Loucy (cell line): ENCODE results near the gene ATAT1.
A peak's percentile ranks its signal among the peaks of the same experiment; 100 is the strongest.

Experiments used
- H2AFZ ChIP-seq: fragments of 200-600 bp; sonication (generic); 2 replicates; pipeline ENCODE4 v1.6.0; 2016; ENCODE audit warnings: antibody characterized with exemption, mild to moderate bottlenecking, low read length, moderate library complexity
- H3F3A ChIP-seq: fragments of 200-600 bp; 2 replicates; pipeline ENCODE4 v1.6.0; 2016; ENCODE audit warnings: antibody characterized with exemption, low read depth, mild to moderate bottlenecking
- H3K27me3 ChIP-seq: fragments of 200-600 bp; sonication (generic); 2 replicates; pipeline ENCODE4 v1.6.1; 2014; ENCODE audit warnings: low read length, mild to moderate bottlenecking; ENCODE audit not compliant: insufficient read depth, poor library complexity, severe bottlenecking
- H3K36me3 ChIP-seq: fragments of 200-600 bp; sonication (generic); 2 replicates; pipeline ENCODE4 v1.6.1; 2016; ENCODE audit warnings: low read length; ENCODE audit not compliant: insufficient read depth
- H3K4me1 ChIP-seq: fragments of 200-600 bp; sonication (generic); 2 replicates; pipeline ENCODE4 v1.5.1; 2014; ENCODE audit warnings: low read length, mild to moderate bottlenecking; ENCODE audit not compliant: insufficient read depth, poor library complexity, severe bottlenecking
- H3K4me2 ChIP-seq: fragments of 200-600 bp; sonication (generic); 2 replicates; pipeline ENCODE4 v1.6.0; 2014; ENCODE audit warnings: antibody characterized with exemption, low read length, low read depth, mild to moderate bottlenecking; ENCODE audit not compliant: poor library complexity, severe bottlenecking
- H3K4me3 ChIP-seq: fragments of 200-600 bp; sonication (generic); 2 replicates; pipeline ENCODE4 v1.5.1; 2014; ENCODE audit warnings: low read length, mild to moderate bottlenecking, mixed read lengths; ENCODE audit not compliant: poor library complexity, severe bottlenecking
- H3K79me2 ChIP-seq: fragments of 200-600 bp; sonication (generic); 2 replicates; pipeline ENCODE4 v1.6.1; 2014; ENCODE audit warnings: low read length; ENCODE audit not compliant: insufficient read depth
- H3K9ac ChIP-seq: fragments of 200-600 bp; sonication (generic); 2 replicates; pipeline ENCODE4 v1.6.0; 2014; ENCODE audit warnings: mild to moderate bottlenecking, low read depth, low read length, moderate library complexity; ENCODE audit not compliant: poor library complexity, severe bottlenecking
- H3K9me2 ChIP-seq: fragments of 200-600 bp; sonication (generic); replicated peaks from 2 replicates; pipeline ENCODE4 v1.6.1; 2016; ENCODE audit warnings: low read depth, low read length, mixed read lengths
- H3K9me3 ChIP-seq: fragments of 200-600 bp; sonication (generic); 2 replicates; pipeline ENCODE4 v1.6.1; 2014; ENCODE audit warnings: mild to moderate bottlenecking, antibody characterized with exemption, low read length, low read depth; ENCODE audit not compliant: insufficient read depth
- H4K20me1 ChIP-seq: fragments of 200-600 bp; sonication (generic); 2 replicates; pipeline ENCODE4 v1.6.0; 2014; ENCODE audit warnings: antibody characterized with exemption, low read length, mild to moderate bottlenecking; ENCODE audit not compliant: insufficient read depth, poor library complexity, severe bottlenecking
- EZH2phosphoT487 ChIP-seq: fragments of 200-600 bp; IDR thresholded peaks from 2 replicates; pipeline ENCODE4 v1.6.1; 2018; ENCODE audit warnings: antibody characterized with exemption, mild to moderate bottlenecking, moderate library complexity, borderline replicate concordance
- TF ChIP-seq, protein P1 (sequence below): fragments of 200-600 bp; sonication (generic); conservative IDR thresholded peaks from 2 replicates; pipeline ENCODE4 v1.5.1; 2014; ENCODE audit warnings: mild to moderate bottlenecking, antibody characterized with exemption, low read length

The ATAT1 gene

GRCh38 chr6:30625511-30625910 is 1.2 kb upstream of the ATAT1 start:
- H3K4me1 ChIP-seq, result peaks cover 10% of the 10 kb centered on the region
- no peaks in the 10 kb centered on the region for H3K9me2 ChIP-seq
- no peak overlapping the region for H3K9ac ChIP-seq
- no peaks in the 10 kb centered on the region for H3K9me3 ChIP-seq
- TF ChIP-seq EZH2phosphoT487, result no peak
- TF ChIP-seq, protein P1, sequence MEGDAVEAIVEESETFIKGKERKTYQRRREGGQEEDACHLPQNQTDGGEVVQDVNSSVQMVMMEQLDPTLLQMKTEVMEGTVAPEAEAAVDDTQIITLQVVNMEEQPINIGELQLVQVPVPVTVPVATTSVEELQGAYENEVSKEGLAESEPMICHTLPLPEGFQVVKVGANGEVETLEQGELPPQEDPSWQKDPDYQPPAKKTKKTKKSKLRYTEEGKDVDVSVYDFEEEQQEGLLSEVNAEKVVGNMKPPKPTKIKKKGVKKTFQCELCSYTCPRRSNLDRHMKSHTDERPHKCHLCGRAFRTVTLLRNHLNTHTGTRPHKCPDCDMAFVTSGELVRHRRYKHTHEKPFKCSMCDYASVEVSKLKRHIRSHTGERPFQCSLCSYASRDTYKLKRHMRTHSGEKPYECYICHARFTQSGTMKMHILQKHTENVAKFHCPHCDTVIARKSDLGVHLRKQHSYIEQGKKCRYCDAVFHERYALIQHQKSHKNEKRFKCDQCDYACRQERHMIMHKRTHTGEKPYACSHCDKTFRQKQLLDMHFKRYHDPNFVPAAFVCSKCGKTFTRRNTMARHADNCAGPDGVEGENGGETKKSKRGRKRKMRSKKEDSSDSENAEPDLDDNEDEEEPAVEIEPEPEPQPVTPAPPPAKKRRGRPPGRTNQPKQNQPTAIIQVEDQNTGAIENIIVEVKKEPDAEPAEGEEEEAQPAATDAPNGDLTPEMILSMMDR, result no peak
- H3F3A ChIP-seq, result no peaks in the 10 kb centered on the region
- H4K20me1 ChIP-seq, result no peaks in the 10 kb centered on the region
- no peak overlapping the region for H3K4me3 ChIP-seq
- H3K27me3 ChIP-seq, result no peaks in the 10 kb centered on the region
- no peak overlapping the region for H2AFZ ChIP-seq
- H3K79me2 ChIP-seq, result peaks cover 26% of the 10 kb centered on the region; the same call in 1 of the 2 replicates
- H3K4me2 ChIP-seq, result no peak overlapping the region
- H3K36me3 ChIP-seq, result peaks cover 23% of the 10 kb centered on the region; the same call in 1 of the 2 replicates

DNA sequence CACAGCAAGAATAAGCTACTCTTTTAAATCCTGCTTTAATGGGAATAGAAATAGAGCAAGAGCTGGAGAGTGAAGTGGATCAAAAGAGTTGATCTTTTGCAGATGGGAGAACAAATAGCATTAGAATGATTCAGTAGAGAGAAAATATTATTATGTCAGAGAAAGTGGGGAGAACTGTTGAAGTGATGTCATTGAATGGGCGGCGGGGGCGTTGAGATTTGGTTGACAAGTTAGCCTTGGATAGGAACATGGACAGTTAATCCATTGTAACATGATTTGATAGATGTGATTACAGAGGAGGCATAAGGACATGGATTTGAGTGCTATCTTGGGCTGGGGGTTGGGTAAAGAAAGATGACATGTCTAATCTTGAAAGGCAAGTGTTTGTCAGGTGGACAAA is 9.2 kb downstream of the ATAT1 start:
- Histone ChIP-seq H4K20me1 (no peaks in the 10 kb centered on the region), H3K27me3 (no peaks in the 10 kb centered on the region), H3K4me2 (no peak overlapping the region), H3K9me2 (no peaks in the 10 kb centered on the region), H3K4me1 (peaks cover 10% of the 10 kb centered on the region), H3K9ac (no peak overlapping the region), H3F3A (peaks cover 4% of the 10 kb centered on the region; the same call in 1 of the 2 replicates), H3K79me2 (no peaks in the 10 kb centered on the region), H3K4me3 (no peak overlapping the region), H3K9me3 (no peaks in the 10 kb centered on the region), H3K36me3 (peaks cover 5% of the 10 kb centered on the region; the same call in 1 of the 2 replicates), H2AFZ (no peak overlapping the region)
- no peak for TF ChIP-seq EZH2phosphoT487
- TF ChIP-seq, protein P1, result no peak

GRCh38 chr6:30640481-30640880 is 13.8 kb downstream of the ATAT1 start:
- H3K36me3 ChIP-seq, result peaks cover 13% of the 10 kb centered on the region; the same call in 1 of the 2 replicates
- H3K27me3 ChIP-seq, result no peaks in the 10 kb centered on the region
- H3K9me2 ChIP-seq, result no peaks in the 10 kb centered on the region
- no peak overlapping the region for H2AFZ ChIP-seq
- peak overlapping the region; percentile 49 for H3K4me2 ChIP-seq
- no peak overlapping the region for H3K4me3 ChIP-seq
- H3F3A ChIP-seq, result peaks cover 4% of the 10 kb centered on the region; the same call in 1 of the 2 replicates
- no peaks in the 10 kb centered on the region for H4K20me1 ChIP-seq
- H3K9me3 ChIP-seq, result no peaks in the 10 kb centered on the region
- peaks cover 20% of the 10 kb centered on the region for H3K4me1 ChIP-seq
- peaks cover 3% of the 10 kb centered on the region; the same call in 1 of the 2 replicates for H3K79me2 ChIP-seq
- H3K9ac ChIP-seq, result peak overlapping the region; percentile 33
- TF ChIP-seq, protein P1, result peak; percentile 51
- TF ChIP-seq EZH2phosphoT487, result no peak
